ENCODE results near the gene RCCD1. TPM values are rescaled to one million over a fixed set of nuclear protein-coding genes. Genes with fewer than 3 reads are reported as not detected.

RCCD1 gene
- total RNA-seq, 1 experiment from 2014 or later: 22.8 TPM

- H2BK15ac ChIP-seq (ENCODE audit: low read depth, low read length): no peak overlapping the region
- H3K4me2 ChIP-seq (ENCODE audit: insufficient read depth, insufficient read length, low read length): peak overlapping the region; percentile 41
- Mint-ChIP-seq H3K4me1 (peaks cover 15 to 16% of the 10 kb centered on the region in 2 experiments), H3K27ac (peak overlapping the region in 2 of 3 experiments; percentile 21 to 33; a peak in 4 of 7 replicates), H3K27me3 (ENCODE audit: low read depth) (no peaks in the 10 kb centered on the region), H3K9me3 (no peaks in the 10 kb centered on the region), H3K4me3 (peak overlapping the region; percentile 77 to 82; a peak in 3 of 5 replicates), H3K36me3 (ENCODE audit: insufficient read depth in 1 of 3, low read depth in 3 of 3) (peaks cover 13 to 46% (median 45%) of the 10 kb centered on the region in 3 experiments; a peak in 6 of 7 replicates)
- H3K56ac ChIP-seq (ENCODE audit: insufficient read length, low read depth, low read length): no peak overlapping the region
- no peak for TF ChIP-seq CTCF (conservative IDR thresholded peaks at IDR 0.05)
- H3K27me3 ChIP-seq (ENCODE audit: insufficient read depth, low read length): no peaks in the 10 kb centered on the region
- peaks cover 7% of the 10 kb centered on the region; the same call in 1 of the 2 replicates for H3K4me1 ChIP-seq (ENCODE audit: insufficient read depth, low read length)
- no peak overlapping the region for H2AFZ ChIP-seq (ENCODE audit: low read length)
- no peak overlapping the region for H3K27ac ChIP-seq (ENCODE audit: insufficient read length, low read depth, low read length)
- no peaks in the 10 kb centered on the region for H3K79me1 ChIP-seq (ENCODE audit: insufficient read depth, low read depth, low read length, poor library complexity, severe bottlenecking)
- H3T11ph ChIP-seq (ENCODE audit: low read length): no peak overlapping the region
- no peak overlapping the region for H3K18ac ChIP-seq (ENCODE audit: insufficient read length, low read depth, low read length)
- H3K23ac ChIP-seq (ENCODE audit: insufficient read length, low read depth, low read length): no peak overlapping the region
- H2AK5ac ChIP-seq (ENCODE audit: insufficient read length, low read length): no peak overlapping the region
- no peaks in the 10 kb centered on the region for H3K79me2 ChIP-seq (ENCODE audit: insufficient read depth, low read length)
- no peak overlapping the region for H2BK20ac ChIP-seq (ENCODE audit: low read depth, low read length, poor library complexity, severe bottlenecking)
- no peak for DNase-seq
- H2BK12ac ChIP-seq (ENCODE audit: insufficient read length, low read depth, low read length): no peak overlapping the region
- H4K91ac ChIP-seq (ENCODE audit: insufficient read length, low read depth, low read length): no peak overlapping the region
- peaks cover 18% of the 10 kb centered on the region for H3K23me2 ChIP-seq (ENCODE audit: insufficient read length, low read depth, low read length, poor library complexity, severe bottlenecking)
- no CpG with 5 or more reads among the region's 16 CpGs for WGBS (ENCODE audit: extremely low coverage, insufficient read length, low lambda C conversion rate)
- H4K5ac ChIP-seq (ENCODE audit: insufficient read length, low read depth, low read length): no peak overlapping the region
- no peak overlapping the region for H2BK120ac ChIP-seq (ENCODE audit: low read depth, low read length, poor library complexity, severe bottlenecking)
- H2BK5ac ChIP-seq (ENCODE audit: insufficient read length, low read length): no peak overlapping the region
- H3K14ac ChIP-seq (ENCODE audit: insufficient read depth, low read length): no peak overlapping the region
- no peak overlapping the region for H3K4ac ChIP-seq (ENCODE audit: low read depth, low read length)
- H3K9me3 ChIP-seq (ENCODE audit: control insufficient read depth, low read depth, low read length): no peaks in the 10 kb centered on the region
- peaks cover 3% of the 10 kb centered on the region for H4K20me1 ChIP-seq (ENCODE audit: control insufficient read depth, insufficient read depth, insufficient read length)
- H4K8ac ChIP-seq (replicated peaks; ENCODE audit: insufficient read length, low read depth, low read length): no peak overlapping the region
- no peak overlapping the region for H3K9ac ChIP-seq (ENCODE audit: extremely low read depth, insufficient read length, low read length)
Observed at GRCh38 chr15:90953947-90954711, 555 bp upstream of the RCCD1 start.

Measured in H9 (cell line).